ENCODE measurements around the gene ZNF610. TPM values are rescaled to one million over a fixed set of nuclear protein-coding genes. Genes with fewer than 3 reads are reported as not detected.

The ZNF610 gene
- total RNA-seq, 1 donor, result 2.3 TPM

- no peak for DNase-seq (ENCODE audit: low read depth)
- TF ChIP-seq CTCF (IDR thresholded peaks at IDR 0.05; ENCODE audit: insufficient read depth, low read length), result no peak
- no peak overlapping the region for H3K4me3 ChIP-seq (ENCODE audit: low read depth, low read length)
Measured at GRCh38 chr19:52391135-52391534, 55.1 kb downstream of the ZNF610 start.

DNA sequence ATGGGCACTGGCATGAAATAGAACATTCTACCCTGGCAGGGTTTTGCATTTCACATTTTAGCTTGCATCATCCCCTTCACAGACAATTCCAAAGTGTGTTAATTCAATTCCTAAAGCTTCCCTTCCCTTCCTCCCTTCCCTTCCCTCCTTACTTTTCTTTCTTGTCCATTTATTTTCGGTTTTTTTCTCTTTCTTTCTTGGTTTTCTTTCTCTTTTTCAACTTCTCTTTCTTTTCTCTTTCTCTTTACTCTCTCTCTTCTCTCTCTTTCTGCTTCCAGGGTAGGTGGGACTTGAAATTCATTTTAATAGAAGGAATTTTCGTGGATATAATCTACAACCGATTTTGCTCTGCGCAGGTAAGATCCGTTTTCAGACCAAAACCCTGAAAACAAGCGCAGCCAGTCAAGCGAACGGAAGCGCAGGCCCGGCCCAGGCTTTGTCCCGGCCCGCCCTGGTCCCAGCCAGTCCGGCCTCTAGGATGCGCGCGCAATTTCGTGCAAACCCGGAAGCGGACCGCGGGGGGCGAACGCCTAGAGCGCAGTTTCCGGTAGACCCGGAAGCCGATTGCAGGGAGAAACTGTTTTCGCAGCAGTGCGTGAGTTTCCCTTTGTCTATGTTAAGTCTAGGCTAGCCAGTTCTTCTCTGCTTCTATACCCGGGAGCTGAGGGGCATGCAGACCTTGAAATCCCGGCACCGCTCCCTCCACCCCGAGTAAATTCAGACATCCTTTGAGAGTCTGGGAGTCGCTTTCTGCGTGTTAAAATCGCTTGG lies 61.5 kb downstream of the ZNF610 start, which contains the start of gene ZNF528:
Gene ZNF528, plus strand, starts transcription at position 540 of the 771 bp plus-strand sequence. CDS start 4,165 bp downstream, outside the sequence.
- no peak for TF ChIP-seq CTCF (IDR thresholded peaks at IDR 0.05; ENCODE audit: insufficient read depth, low read length)
- H3K4me3 ChIP-seq (ENCODE audit: low read depth, low read length), result peak within 1 kb of the TSS; percentile 94
- DNase-seq (ENCODE audit: low read depth), result peak; percentile 93

DNA sequence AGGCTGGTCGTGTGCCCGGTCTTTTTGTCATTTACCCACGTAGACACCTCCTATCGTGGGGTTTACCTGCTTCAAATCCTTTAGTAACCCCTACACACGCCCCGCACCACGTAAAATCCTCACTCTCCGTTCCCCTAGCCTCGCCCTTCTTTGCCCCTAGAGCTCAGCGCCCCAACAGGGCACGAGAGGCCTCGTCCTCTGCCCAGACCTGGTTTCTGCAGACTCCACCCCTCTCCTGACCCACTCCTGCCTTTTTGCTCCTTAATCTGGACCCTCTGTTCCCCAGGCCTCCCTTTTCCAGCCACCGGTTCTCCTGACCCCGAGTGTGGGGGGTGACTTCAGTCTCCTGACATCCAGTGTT lies 62.0 kb downstream of the ZNF610 start:
- TF ChIP-seq CTCF (IDR thresholded peaks at IDR 0.05; ENCODE audit: insufficient read depth, low read length), result no peak
- no peak for DNase-seq (ENCODE audit: low read depth)
- peak overlapping the region; percentile 94 for H3K4me3 ChIP-seq (ENCODE audit: low read depth, low read length)

GRCh38 chr19:52410276-52410675 lies 74.2 kb downstream of the ZNF610 start:
- TF ChIP-seq CTCF (IDR thresholded peaks at IDR 0.05; ENCODE audit: insufficient read depth, low read length), result no peak
- no peak for DNase-seq (ENCODE audit: low read depth)
- H3K4me3 ChIP-seq (ENCODE audit: low read depth, low read length), result no peak overlapping the region

DNA sequence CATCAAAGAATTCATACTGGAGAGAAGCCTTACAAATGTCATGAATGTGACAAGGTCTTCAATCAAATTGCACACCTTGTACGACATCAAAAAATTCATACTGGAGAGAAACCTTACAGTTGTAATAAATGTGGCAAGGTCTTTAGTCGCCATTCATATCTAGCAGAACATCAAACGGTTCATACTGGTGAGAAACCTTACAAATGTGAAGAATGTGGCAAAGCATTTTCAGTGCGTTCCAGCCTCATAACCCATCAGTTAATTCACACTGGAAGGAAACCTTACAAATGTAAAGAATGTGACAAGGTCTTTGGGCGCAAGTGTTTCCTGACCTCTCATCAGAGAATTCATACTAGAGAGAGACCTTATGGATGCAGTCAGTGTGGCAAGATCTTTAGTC lies 79.7 kb downstream of the ZNF610 start:
- no peak for TF ChIP-seq CTCF (IDR thresholded peaks at IDR 0.05; ENCODE audit: insufficient read depth, low read length)
- no peak for DNase-seq (ENCODE audit: low read depth)
- no peak overlapping the region for H3K4me3 ChIP-seq (ENCODE audit: low read depth, low read length)

Small RNA genes lying within 50 kb of the gene (small RNA-seq; reads per million reads assigned to genes)
- gene AC010332.1, result not detected

Other genes with a start within 250 kb of the ZNF610 start
- gene ZNF841, start 240.5 kb upstream of the ZNF610 start, total RNA-seq (ENCODE audit: low replicate concordance), result 26.0 and 28.9 TPM in 2 replicates
- 5.0 and 8.9 TPM in 2 replicates for gene ZNF616, start 196.3 kb upstream of the ZNF610 start, total RNA-seq (ENCODE audit: low replicate concordance)
- gene ZNF836, start 164.6 kb upstream of the ZNF610 start, total RNA-seq (ENCODE audit: low replicate concordance), result 11.3 and 11.8 TPM in 2 replicates
- gene PPP2R1A, start 146.2 kb upstream of the ZNF610 start, total RNA-seq (ENCODE audit: low replicate concordance), result 176 and 187 TPM in 2 replicates
- gene ZNF766, start 66.7 kb upstream of the ZNF610 start, total RNA-seq (ENCODE audit: low replicate concordance), result 12.8 and 13.9 TPM in 2 replicates
- gene ZNF480, start 39.1 kb upstream of the ZNF610 start, total RNA-seq (ENCODE audit: low replicate concordance), result 4.0 and 13.2 TPM in 2 replicates
- gene ZNF880, start 33.7 kb downstream of the ZNF610 start, total RNA-seq (ENCODE audit: low replicate concordance), result 15.2 and 27.3 TPM in 2 replicates
- gene ZNF528, start 61.6 kb downstream of the ZNF610 start, total RNA-seq (ENCODE audit: low replicate concordance), result 42.5 and 72.3 TPM in 2 replicates
- gene ZNF534, start 92.9 kb downstream of the ZNF610 start, total RNA-seq (ENCODE audit: low replicate concordance), result not detected in 2 replicates
- gene ZNF578, start 117.3 kb downstream of the ZNF610 start, total RNA-seq (ENCODE audit: low replicate concordance), result 2.6 and 3.5 TPM in 2 replicates
- gene ZNF808, start 191.4 kb downstream of the ZNF610 start, total RNA-seq (ENCODE audit: low replicate concordance), result 13.4 and 23.6 TPM in 2 replicates
- 8.4 and 12.6 TPM in 2 replicates for gene ZNF701, start 234.0 kb downstream of the ZNF610 start, total RNA-seq (ENCODE audit: low replicate concordance)

Data from fibroblast of the aortic adventitia (primary cell).